Gastrocnemius medialis (tissue), 4 donors: ENCODE data around the gene ASCC1.
A peak's percentile ranks its signal among the peaks of the same experiment; 100 is the strongest.

ENCODE experiments used
- POLR2A ChIP-seq, 2 donors: fragments of 450-650 bp; IDR thresholded peaks; one replicate each; pipeline ENCODE4 v1.6.1; 2017; ENCODE audit warnings: antibody characterized with exemption in 2 of 2, mild to moderate bottlenecking in 2 of 2, moderate library complexity in 2 of 2
- TF ChIP-seq, protein P1 (sequence below), 5 experiments: fragments of 450-650 bp in 3 of 5; fragments of 200-600 bp in 2 of 5; sonication (generic) in 2 of 5; IDR thresholded peaks in 4 of 5; conservative IDR thresholded peaks in 1 of 5; 1 replicate in 4 of 5; 2 replicates in 1 of 5; pipeline ENCODE4 v1.5.1; 2016 to 2019; ENCODE audit warnings: antibody characterized with exemption in 5 of 5, mild to moderate bottlenecking in 3 of 5, moderate library complexity in 3 of 5

GRCh38 chr10:72048450-72049124, 167.5 kb downstream of the ASCC1 start:
- TF ChIP-seq, protein P1, sequence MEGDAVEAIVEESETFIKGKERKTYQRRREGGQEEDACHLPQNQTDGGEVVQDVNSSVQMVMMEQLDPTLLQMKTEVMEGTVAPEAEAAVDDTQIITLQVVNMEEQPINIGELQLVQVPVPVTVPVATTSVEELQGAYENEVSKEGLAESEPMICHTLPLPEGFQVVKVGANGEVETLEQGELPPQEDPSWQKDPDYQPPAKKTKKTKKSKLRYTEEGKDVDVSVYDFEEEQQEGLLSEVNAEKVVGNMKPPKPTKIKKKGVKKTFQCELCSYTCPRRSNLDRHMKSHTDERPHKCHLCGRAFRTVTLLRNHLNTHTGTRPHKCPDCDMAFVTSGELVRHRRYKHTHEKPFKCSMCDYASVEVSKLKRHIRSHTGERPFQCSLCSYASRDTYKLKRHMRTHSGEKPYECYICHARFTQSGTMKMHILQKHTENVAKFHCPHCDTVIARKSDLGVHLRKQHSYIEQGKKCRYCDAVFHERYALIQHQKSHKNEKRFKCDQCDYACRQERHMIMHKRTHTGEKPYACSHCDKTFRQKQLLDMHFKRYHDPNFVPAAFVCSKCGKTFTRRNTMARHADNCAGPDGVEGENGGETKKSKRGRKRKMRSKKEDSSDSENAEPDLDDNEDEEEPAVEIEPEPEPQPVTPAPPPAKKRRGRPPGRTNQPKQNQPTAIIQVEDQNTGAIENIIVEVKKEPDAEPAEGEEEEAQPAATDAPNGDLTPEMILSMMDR (IDR thresholded peaks at IDR 0.05 in 4 of 5, conservative IDR thresholded peaks at IDR 0.05 in 1 of 5), result peak; percentile 99 to 100 (median 100)
- TF ChIP-seq POLR2A (IDR thresholded peaks at IDR 0.05), result no peak
